Stimulated activated CD4-positive, alpha-beta T cell treated with anti-CD3 and anti-CD28 coated beads, Interleukin-15, amount 100 ng/mL, for 48 hours (primary cell): Measurements from ENCODE around the gene PKD1L1.
"Not testable (repeated sequence)": the region's sequence is repeated elsewhere in the genome, so short reads cannot be mapped to it uniquely, and the experiment has no call there.

Experiments used
- DNase-seq, 2 donors: peaks; one replicate each; pipeline ENCODE4 v3.0.0-alpha.2; 2020; ENCODE audit warnings: low read depth in 2 of 2

The PKD1L1 gene, protein sequence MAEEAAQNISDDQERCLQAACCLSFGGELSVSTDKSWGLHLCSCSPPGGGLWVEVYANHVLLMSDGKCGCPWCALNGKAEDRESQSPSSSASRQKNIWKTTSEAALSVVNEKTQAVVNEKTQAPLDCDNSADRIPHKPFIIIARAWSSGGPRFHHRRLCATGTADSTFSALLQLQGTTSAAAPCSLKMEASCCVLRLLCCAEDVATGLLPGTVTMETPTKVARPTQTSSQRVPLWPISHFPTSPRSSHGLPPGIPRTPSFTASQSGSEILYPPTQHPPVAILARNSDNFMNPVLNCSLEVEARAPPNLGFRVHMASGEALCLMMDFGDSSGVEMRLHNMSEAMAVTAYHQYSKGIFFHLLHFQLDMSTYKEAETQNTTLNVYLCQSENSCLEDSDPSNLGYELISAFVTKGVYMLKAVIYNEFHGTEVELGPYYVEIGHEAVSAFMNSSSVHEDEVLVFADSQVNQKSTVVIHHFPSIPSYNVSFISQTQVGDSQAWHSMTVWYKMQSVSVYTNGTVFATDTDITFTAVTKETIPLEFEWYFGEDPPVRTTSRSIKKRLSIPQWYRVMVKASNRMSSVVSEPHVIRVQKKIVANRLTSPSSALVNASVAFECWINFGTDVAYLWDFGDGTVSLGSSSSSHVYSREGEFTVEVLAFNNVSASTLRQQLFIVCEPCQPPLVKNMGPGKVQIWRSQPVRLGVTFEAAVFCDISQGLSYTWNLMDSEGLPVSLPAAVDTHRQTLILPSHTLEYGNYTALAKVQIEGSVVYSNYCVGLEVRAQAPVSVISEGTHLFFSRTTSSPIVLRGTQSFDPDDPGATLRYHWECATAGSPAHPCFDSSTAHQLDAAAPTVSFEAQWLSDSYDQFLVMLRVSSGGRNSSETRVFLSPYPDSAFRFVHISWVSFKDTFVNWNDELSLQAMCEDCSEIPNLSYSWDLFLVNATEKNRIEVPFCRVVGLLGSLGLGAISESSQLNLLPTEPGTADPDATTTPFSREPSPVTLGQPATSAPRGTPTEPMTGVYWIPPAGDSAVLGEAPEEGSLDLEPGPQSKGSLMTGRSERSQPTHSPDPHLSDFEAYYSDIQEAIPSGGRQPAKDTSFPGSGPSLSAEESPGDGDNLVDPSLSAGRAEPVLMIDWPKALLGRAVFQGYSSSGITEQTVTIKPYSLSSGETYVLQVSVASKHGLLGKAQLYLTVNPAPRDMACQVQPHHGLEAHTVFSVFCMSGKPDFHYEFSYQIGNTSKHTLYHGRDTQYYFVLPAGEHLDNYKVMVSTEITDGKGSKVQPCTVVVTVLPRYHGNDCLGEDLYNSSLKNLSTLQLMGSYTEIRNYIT (N-terminal part only)

DNA sequence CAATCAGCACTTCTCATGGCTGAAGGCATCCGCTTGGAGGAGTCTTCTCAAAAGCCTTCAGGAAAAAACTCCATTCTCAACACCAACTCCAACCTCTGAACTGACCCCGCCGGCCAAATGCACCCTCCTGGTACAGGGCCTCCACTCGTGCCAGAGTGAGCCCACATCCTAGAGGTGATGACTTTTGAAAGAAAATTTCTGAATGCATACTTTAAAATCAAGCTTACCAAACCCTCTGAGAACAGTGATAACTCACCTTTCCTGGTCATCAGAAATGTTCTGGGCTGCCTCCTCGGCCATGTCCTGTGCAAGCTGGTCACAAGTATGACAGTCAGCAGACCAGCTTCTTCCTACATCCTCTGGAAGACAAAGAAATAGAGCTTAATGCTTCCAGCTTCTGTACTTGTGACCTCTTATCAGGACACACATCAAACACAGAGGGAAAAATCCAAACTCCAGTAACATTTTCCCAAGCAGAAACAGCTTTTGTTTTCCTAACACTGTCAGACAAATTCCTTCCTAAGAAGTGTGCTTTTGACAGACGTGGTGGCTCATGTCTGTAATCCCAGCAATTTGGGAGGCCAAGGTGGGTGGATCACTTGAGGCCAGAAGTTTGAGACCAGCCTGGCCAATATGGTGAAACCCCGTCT is at the start of gene PKD1L1:
TSS of gene PKD1L1 (minus strand) at position 326 of the 650 bp plus-strand sequence. CDS start at position 300, 26 bp downstream.
- no peak for DNase-seq

DNA sequence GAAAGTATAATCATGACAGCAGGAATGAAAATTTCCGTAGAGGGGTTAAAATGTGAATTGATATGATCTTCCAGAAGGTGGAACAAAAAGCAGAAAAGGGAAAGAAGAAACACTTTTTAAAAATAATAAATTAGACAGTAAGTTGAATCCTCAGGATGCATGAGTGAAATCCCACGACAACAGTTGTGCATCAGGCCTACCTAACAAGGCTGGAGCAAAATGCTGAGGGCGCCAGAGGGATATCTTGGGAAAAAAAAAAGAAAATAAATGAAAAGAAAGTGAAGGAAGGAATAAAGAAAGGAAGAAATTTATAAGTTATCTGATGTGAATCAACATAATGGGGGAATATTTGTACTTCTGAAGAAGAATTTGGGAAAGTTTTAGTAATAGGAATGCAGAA is 44.2 kb upstream of the PKD1L1 start:
- DNase-seq: no peak

DNA sequence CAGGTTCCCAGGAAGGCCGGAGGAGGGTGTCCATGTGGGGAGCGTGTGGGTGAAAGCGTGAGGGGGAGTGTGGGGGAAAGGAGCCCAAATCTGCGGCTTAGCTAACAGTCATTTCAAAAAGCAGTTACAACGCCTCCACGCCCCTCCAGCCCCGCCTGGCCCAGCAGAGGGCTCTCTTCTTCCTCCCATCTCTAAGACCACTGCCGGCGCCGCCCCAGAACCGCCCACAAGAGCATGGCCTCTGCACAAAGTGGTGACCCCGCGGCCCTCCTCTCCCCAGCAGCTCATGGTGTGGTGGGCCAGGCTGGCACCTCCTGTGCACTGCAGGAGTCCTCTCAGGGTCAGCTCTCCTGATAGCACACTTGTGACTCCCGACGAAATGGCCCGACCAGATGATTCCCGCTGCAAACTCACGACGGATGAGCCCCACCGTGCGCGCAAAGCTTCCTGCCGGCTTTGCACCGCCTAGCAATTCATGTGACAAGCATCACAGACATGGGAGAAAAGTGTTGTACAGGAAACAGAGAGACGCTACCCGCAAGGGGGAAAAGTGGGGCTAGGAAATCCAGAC is 43.6 kb upstream of the PKD1L1 start:
- peak; percentile 73 to 83 for DNase-seq

DNA sequence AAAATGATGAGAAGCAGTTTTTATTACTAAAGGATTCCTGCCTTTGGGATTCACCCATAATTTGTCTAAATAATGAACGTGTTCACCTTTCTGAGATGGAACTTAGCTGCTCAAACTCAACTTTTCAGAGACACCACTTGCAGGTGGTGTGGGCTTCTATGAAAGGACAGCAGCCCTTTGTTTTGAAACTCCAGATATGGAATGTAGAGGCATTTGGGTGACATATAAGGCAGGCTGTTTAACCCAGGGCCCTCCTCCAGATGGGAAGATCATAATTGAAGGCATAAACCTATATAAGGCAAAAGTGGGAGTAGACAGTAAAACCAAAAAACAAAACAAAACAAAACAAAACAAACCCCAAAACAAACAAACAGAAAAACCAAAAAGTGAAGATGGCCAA is 43.0 kb upstream of the PKD1L1 start:
- DNase-seq: no peak

DNA sequence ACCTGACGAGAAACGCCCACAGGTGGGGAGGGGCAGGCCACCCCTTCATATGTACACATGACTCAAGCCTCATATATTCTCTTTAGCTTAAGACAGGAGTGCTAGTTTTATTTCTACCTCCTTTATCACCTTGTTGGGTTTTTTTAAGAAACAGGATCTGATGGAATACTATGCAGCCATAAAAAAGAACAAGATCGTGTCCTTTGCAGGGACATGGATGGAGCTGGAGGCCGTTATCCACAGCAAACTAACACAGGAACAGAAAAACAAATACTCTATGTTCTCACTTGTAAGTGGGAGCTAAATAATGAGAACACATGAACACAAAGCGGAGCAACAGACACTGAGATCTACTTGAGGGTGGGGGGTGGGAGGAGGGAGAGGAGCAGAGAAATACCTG is 42.3 kb upstream of the PKD1L1 start:
- no peak for DNase-seq

DNA sequence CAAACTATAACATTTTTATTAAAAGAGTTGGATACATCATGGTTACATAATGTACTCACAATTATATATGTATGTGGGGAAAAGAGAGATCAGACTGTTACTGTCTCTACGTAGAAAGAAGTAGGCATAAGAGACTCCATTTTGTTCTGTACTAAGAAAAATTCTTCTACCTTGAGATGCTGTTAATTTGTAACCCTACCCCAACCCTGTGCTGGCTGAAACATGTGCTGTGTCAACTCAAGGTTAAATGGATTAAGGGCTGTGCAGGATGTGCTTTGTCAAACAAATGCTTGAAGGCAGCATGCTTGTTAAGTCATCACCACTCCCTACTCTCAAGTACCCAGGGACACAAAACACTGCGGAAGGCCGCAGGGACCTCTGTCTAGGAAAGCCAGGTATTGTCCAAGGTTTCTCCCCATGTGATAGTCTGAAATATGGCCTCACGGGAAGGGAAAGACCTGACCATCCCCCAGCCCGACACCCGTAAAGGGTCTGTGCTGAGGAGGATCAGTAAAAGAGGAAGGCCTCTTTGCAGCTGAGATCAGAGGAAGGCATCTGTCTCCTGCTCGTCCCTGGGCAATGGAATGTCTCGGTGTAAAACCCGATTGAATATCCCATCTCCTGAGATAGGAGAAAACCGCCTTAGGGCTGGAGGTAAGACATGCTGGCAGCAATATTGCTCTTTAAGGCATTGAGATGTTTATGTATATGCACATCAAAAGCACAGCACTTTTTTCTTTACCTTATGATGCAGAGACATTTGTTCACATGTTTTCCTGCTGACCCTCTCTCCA is 41.5 kb upstream of the PKD1L1 start:
- not testable (repeated sequence) for DNase-seq

DNA sequence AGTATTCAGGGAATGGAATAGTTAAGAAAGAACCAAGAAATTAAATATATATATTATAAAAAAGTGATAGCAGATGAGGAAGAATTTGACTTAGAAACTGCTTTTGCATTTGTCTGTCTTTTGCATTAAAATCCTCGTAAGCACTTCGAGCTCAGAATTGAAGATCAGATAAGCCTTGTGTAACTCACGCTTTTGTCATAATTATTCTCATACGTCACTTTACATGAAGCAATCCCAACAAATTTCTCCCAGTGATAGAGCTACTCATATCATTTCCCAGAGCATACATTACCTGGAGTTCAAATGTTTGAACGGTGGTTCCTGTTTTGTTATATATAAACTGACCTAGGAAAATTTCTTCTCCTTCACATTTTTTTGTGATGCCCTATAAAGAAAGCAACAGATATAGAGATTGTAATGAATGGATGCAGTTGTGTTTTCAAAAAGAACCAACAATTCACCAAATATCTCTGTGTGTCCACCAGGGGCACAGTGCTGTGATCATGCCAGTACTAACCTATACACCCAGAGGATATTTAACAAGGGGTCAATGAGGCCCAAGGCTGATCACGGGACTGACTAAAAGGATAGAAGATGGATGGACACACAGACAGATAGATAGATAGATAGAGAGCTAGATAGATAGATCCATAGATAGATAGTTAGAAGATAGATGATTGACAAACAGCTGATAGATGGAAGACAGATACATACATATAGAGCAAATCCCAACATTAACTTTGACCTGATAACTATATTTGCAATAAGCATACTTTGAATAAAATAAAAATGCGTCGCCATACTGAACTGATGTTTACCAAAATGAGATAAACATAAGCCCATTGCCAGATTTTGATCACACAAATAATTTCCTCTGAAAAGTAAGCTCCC is 40.5 kb upstream of the PKD1L1 start:
- no peak for DNase-seq

DNA sequence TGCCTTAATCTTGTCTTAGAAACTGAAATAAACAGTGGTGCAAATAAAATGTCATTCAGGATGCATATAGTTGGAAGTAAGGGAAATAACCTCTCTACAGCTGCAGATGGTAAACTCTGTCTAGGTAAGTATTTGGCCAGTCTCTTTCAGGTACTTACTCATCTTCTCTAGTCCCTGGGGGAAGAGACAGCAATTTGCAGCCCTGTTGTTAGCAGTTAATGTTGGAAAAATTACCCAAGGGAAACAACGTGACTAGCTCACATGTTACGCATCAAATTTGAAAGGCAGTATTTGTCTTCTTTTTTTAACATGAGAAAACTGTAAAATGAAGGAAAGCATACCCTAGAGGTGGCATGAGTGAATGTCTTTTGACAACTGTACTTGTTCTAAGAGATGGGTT is 34.3 kb upstream of the PKD1L1 start:
- DNase-seq: no peak

DNA sequence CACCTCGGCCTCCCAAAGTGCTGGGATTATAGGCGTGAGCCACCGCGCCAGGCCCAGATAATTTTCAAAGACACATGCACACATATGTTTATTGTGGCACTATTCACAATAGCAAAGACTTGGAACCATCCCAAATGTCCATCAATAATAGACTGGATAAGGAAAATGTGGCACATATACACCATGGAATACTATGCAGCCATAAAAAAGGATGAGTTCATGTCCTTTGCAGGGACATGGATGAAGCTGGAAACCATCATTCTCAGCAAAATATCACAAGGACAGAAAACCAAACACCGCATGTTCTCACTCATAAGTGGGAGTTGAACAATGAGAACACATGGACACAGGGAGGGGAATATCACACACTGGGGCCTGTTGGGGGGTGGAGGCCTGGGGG is 32.4 kb upstream of the PKD1L1 start:
- DNase-seq: not testable (repeated sequence)

DNA sequence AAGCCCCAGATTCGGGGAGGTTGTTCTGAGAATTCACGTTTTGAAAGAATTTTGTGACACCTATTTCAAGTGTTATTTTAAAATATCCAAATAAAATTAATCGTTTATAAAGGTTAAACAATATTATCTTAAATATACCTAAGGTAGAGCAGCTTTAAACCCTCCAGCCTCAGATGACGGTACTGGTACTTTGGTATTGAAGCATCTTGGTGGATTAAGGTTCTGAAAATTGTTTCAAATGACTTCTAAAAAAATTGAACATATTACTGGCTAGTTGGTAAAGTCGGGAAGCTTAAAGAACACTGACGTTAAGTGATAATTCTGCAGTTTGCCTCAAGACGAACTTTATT is 31.5 kb upstream of the PKD1L1 start:
- DNase-seq: no peak

DNA sequence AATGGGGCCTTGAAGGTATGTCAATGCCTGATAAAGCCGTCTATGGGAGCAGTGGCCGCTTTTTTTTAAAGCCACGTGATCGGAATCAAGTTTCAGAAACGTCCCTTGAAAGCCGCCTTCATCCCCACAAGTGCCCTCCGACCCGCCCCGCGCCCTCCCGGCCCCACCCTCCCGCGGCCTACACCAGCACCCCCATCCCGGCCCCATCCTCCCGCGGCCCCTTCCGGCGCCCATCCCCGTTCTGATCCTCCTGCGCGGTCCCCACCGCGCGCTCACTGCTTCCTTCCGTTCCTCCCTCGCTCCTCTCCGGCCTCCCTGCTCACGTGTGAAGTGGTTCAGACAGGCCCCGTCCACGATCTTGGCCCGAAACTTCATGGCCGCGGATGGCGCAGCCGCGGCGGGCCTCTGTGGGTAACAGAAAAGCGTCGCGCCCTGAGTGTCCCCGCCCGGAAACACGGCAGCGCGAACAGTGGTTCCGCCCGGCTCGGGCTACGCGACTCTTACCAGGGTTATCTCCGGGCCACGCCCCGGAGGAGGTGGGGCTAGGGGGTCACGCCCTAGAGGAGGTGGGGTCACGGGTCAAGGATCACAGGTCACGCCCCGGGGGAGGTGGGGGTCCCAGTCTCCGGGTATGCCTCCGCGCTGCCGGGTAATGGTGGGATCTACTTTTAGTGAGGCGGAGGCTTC is 31.0 kb upstream of the PKD1L1 start, which contains the start of gene HUS1:
TSS of gene HUS1 (minus strand) at position 471 of the 687 bp plus-strand sequence. CDS start at position 375, 96 bp downstream.
- DNase-seq: peak; percentile 86 to 92

DNA sequence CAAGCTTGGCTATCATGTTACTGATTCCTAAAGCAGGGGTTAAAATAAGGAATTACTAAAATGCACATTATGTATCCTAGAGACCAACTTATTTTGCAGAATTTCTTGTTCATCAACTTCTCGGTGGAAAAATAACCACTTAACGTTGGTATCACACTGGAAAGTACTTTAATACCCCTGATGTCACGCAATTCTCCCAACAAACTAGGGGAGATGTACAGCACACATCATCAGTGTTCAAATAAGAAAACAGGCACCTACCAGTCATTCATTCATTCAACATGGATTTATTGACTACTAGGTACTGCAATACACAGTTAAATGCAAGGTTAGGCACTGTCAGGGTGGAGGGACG is 30.5 kb upstream of the PKD1L1 start:
- no peak for DNase-seq

DNA sequence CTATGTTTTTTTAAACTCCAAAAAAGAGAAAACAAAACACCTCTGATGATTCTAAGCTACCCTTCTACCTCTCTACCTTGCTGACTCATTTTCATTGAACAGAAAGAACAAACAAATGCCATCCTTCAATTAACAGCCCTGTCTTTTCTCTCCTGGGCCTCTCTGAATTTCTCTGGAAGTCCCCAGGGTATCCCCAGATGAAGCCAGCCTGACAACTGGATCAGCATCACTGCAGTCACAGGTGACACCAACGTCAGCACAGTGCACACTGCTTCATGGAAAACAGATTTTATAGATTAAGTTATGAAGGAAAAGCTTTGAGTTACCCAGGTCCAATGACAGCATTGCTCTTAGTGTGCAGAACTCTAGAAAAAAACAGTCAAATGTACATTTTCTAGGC is 25.5 kb upstream of the PKD1L1 start:
- DNase-seq: no peak

DNA sequence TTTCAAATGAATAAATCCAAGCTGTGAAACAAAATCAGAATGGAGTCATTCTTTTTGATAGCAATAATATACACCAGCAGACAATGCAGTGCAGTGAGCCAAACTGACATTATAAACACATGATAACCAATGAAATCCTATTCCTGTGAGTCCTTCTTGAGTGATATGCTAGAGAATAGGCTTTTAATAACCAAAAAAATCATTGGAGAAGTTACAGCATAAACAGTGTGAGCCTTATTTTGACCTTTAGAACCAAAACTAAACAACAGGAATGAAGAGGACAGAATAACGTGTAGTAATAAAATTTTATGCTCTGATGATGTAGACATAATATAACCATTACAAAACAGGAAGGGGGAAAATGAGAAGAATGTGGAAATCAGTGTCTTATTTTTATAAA is 22.5 kb upstream of the PKD1L1 start:
- no peak for DNase-seq

DNA sequence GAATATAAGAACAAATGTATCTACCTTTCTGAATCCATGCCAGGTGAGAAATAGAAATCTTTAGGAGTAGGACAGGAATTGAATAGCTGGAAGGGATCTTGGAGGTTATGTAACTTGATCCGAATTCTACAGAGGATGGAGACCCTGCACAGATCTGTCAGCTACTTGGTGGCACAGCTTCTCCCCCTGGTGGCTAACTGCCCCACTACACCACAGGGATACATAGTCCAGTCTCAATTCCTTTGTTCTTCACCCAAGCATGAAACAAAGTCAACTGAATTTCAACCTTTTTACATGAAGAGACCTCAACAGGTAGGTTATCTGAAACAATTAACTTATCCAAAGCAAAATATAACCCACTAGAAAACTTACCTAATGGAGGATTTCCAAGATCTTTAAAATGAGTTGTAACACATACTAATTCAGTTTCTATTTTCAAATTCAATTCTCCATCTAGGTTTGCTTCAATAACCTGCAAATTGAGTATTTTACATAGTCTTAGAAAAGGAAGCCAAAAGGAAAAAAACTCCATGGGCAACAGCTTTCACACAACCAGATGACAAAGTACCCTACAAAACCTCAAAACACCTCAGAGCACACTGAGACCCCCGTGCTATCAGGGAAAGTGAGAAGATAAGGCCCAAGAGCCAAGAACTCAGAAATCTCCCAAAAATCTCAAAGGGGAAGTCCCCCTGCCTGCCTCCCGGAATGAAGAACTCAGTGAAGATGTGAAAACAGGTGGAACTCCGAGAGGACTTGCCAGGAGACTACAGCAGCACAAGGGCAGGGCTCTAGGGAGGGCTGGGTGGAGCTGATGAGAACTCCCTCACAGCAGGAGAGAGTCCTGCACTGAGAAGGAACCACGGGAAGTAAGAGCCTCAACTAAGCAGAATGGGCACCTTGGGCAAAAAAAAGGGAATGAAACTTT is 20.8 kb upstream of the PKD1L1 start:
- DNase-seq: peak in 1 of 2 donors; percentile 40

DNA sequence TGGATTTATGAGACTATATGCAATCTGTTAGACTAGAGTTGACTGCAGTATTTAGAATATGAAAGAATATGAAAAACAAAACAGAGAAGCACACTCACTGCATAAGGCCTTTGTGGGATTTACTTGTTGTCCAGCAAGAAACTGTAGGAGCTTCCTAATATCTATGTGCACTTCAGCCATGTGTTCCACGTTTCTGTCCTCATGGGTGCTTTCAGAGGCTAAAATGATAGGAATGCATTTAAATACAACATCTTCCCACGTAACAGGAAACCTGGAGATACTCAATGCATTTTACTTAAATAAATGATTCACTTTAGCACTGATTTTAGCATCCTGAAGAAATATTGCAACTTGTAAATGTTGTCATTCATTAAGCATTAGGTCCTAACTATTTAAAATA is 19.4 kb upstream of the PKD1L1 start:
- DNase-seq: no peak

DNA sequence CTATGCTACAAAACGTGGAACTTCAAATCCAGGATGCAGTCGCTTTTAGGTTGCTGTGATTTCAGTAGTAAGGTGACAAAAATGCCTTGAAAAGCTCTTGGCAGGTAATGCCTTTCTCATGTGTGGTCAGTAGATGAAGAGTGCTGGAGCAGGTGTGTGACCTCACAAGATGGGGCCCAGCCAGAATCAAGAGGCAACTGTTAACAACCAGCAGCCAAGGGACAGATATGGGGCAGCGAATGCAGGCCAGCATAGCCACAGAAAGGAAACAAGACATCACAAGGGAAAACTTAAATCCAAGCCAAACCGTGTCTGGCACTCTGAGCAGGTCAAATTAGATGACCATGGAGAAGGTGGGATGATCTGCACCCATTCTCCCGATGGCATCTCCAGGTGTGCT is 18.9 kb upstream of the PKD1L1 start:
- no peak for DNase-seq

DNA sequence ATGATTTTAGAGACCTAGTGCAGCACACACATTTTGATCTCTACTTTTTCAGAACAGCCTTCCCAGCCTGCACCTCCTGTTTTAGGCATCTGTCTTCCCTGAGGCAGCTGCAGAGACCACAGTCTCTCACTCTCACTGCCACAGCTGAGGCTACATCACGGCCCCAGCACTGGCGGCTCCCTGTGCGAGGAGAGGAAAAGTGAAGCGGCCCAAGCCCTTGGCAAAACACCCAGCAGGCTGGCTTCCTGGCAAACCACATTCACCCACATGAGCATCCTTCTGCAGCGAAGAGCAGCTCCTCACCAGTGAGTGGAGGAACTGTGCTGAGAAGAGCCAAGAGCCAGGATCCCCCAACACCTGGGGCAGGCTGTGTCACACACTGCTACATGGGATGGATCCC is 17.2 kb upstream of the PKD1L1 start:
- no peak for DNase-seq
